T follicular helper cell (primary cell): ENCODE results near the gene CDK7.
"Not testable (repeated sequence)": the region's sequence is repeated elsewhere in the genome, so short reads cannot be mapped to it uniquely, and the experiment has no call there.

Experiments
- DNase-seq: peaks from one replicate; pipeline ENCODE4 v3.0.0-alpha.2; 2020; ENCODE audit warnings: low read depth
- total RNA-seq, 2 experiments: gene quantifications; one replicate each; lab custom pipeline; 2026; lab: John Stamatoyannopoulos, UW

CDK7 gene
- 27.1 to 71.3 reads per million in 2 experiments for total RNA-seq

DNA sequence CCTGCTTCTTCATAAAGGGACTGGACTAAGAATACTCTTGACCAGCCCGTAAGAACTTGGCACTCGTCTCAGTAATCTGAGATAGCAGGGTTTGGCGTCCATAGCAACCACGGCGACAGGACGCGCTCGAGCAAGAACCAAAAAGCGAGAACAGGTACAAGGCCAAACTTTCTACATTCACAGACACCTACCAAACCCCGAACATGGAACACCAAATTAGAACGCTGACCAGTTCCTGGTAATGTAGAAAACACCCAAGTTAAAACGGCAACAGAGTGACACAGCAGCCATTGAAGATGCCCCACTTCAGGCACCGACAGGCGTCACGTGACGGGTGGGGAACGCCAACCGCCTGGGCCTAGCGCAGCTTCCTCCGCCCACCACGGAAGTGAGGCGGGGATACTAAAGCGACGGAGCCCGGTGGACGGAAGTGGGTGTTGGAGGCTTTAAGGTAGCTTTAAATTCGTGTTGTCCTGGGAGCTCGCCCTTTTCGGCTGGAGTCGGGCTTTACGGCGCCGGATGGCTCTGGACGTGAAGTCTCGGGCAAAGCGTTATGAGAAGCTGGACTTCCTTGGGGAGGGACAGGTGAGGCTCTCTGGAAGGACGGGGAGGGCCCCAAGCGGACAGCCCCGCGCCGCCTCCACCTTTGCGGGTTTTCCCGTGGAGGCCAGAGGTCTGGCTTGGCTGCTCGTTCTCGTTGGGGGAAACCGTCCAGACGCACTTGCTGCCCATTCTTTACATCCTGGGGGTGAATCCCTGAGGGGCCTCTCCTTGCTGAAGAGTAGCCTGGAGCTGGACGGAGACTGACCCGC is at the start of gene CDK7:
CDK7 (plus strand) TSS at position 430 of the 812 bp plus-strand sequence; CDS start at position 520, 90 bp downstream.
- DNase-seq = peak; percentile 88

DNA sequence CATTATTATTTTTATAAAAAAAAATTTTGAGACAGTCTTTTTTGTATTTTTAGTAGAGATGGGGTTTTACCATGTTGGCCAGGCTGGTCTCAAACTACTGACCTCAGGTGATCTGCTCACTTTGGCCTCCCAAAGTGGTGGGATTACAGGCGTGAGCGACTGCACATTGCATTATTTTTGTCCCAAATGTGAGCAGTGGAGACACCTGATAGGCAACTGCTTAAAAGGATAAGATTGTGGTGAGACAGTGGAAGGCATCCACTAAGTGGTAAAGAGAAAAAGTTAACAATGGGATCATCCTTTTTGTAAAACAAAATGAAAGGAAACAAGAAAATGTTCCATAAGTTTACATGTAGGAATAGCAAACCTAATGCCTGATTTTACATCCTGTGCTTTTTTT is 47.3 kb upstream of the CDK7 start:
- DNase-seq = no peak

DNA sequence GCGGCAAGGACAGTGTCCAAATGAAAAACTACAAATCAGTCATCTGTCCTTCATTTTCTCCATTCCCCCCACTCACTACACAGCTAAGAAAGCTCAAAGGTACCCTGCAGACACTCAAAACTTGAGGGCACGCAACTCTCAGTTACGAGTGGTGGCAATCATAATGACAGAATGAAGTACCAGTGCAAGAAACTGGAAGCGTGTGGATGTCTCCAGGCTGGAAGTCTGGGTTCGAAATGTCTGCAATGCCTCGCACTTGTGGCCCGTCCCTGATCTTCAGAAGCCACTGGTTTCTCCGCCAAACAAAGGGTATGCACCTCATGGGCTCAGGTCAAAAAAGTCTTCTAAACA is 45.9 kb upstream of the CDK7 start:
- DNase-seq = no peak

DNA sequence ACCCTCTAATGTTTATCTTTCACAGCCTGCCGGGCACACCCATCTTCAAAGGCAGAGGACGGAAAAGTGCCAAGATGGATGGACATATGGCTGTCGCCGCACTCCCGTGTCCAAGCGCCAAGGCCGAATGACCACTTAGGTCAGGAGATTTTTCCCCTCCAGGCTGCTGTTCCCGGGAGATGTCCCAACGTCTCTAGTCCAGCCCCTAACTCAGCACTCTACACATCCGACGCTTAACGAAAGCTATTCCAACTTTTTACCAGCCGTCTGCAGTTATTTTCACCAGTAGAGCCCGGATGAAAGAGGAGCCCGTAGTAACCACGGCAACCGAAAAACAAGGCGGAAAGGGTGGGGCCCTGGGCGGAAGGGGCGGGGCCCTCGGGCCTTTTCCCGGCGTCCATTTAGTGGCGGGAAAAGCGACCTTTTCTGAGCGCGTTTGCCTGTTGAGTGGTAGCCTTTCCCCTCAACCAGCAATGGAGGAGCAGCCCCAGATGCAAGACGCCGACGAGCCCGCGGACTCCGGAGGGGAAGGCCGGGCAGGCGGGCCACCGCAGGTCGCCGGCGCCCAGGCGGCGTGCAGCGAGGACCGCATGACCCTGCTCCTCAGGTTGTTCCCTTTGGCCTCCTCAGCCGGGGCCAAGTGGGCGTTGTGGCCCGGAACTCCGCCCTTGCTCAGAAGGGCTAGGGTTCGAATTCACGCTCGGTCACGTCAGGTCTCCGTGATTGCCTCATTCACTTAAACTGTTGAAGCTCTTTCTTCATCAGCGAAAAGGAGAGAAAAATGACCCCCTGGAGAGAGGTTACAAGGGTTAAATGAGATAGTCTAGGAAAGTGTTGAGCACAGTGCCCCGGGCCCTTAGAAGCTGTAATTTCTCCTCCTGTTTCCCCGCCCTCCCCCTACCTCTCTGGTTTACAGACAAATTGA is 45.3 kb upstream of the CDK7 start, which contains the start of gene CENPH:
CENPH (plus strand) TSS at position 422 of the 925 bp plus-strand sequence; CDS start at position 474, 52 bp downstream.
- DNase-seq = peak; percentile 88

DNA sequence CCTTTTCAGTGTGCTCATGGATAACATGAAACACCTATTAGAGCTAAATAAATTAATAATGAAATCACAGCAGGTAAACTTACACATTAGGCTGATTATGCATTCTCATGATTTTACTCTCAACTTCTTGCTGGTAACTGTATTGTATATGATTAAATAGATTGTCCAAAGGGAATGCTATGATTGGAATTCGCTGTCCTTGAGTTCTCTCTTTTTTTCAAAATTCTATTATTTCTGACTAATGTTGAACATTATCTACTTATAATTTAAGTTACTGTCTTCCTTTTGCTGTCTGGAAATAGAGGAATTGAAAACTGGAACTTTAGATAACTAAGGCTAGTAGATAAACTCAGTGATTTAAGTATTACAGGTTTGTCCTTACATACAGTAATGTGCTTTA is 32.2 kb upstream of the CDK7 start:
- DNase-seq = no peak

DNA sequence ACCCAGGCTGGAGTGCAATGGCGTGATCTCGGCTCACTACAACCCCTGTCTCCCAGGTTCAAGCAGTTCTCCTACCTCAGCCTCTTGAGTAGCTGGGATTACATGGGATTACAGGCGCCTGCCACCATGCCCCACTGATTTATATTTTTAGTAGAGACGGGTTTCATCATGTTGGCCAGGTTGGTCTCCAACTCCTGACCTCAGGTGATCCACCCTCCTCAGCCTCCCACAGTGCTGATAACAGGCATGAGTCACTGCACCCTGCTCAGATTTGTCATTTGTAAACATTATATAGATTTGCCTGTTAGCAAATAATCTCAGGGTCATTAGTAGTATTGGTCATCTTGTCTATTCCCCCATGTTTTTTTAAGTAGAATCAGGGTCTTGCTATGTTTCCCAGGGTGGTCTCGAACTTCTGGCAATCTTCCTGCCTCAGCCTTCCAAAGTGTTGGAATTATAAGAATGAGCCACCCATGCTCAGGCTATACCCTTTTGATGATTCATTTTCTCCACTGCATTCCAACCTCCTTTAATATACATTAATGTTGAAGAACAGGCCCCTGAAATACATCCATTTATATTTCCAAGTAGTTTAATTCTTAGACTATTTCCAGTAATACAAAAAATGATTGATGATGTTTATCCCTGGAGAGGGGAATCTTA is 28.0 kb upstream of the CDK7 start:
- no peak for DNase-seq

DNA sequence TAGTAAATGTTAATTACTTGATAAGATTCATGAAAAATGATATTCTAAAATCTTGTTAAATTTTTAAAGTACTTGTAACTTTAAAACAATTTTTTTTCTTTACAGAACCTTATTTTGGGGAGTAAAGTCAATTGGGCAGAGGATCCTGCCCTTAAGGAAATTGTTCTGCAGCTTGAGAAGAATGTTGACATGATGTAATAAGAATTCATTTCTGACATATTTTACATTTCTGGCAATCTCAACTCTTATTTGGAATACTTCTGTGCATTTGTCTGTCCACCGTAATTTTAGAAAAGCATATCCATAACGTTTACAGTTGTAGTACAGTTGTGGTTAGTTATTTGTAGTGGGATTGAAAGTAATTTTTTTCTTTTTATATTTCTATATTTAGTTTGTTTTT is 25.1 kb upstream of the CDK7 start:
- DNase-seq = no peak

DNA sequence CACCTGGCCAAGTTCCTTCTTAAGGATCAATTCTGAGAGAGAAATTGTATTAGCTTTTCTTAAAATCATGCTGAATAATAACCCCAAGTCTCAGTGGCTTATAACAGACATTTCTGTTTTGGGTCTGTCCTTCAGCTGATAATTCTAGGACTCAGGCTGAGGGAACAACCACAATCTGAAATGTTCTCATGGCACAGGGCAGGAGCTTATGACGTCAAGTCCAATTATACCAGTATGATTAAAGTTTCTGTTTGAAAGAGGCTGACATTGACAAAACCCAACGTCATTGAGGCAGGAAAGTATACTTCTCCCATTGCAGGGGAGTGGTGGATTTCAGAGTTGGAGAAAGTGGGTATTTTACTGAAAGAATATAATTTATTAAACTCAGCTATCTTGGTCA is 23.5 kb upstream of the CDK7 start:
- no peak for DNase-seq

DNA sequence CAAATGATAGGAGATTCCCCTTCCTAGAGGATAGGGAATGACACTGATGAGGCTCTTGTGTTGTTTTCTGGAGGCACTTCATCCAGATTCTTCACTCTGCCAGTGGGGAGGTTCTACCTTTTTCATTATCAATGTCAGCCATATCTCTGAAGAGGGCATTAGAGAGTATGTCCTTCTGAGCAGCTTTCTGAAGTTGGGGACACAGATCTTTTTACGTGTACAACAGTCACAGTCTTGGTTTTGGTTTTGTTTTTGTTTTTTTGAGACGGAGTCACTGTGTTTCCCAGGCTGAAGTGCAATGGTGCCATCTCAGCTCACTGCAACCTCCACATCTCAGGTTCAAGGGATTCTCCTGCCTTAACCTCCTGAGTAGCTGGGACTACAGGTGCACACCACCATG is 22.7 kb upstream of the CDK7 start:
- DNase-seq = no peak

DNA sequence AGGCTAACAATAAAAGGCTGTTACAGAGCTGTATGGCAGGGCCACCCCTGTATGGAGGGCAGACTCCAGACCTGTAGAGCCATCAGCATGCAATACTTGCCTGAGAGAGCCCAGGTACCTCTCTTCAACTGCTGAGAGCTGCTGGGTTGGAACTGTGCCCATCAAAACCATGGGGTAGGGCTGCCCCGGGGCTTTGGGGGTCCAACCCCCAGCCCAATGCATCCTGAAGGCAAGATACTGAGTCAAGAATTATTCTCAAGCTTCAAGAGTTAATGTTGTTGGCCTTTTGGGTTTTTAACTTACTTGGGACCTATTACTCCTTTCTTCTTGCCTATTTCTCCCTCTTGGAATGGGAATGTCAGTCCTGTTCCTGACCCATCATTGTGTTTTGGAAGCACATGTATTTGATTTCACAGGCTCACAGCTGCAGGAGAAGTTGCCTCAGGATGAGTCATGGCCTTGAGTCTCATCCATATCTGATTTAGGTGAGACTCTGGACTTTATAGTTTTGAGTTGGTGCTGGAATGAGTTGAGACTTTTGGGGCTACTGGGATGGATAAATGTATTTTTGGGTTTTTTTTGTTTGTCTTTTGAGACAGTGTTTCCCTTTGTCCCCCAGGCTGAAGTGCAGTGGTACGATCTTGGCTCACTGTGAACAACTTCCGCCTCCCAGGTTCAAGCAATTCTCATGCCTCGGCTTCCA is 21.0 kb upstream of the CDK7 start:
- DNase-seq = no peak

DNA sequence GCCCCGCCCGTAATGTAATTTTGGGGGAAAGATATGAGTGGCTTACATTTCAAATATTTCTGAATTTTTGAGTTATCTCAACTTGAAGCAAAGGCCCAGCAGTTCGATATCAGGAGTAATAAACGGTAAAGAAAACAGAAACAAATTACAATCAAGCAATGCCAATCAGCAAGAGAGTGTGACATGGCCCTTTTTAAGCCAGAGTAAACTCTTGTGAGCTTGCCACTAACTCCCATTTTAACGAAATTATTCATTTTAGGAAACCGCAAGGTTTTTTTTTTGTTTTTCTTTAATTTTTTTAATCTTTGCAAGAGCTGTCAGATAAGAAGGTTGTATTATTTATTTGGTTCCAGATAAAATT is 17.6 kb upstream of the CDK7 start:
- DNase-seq = no peak

DNA sequence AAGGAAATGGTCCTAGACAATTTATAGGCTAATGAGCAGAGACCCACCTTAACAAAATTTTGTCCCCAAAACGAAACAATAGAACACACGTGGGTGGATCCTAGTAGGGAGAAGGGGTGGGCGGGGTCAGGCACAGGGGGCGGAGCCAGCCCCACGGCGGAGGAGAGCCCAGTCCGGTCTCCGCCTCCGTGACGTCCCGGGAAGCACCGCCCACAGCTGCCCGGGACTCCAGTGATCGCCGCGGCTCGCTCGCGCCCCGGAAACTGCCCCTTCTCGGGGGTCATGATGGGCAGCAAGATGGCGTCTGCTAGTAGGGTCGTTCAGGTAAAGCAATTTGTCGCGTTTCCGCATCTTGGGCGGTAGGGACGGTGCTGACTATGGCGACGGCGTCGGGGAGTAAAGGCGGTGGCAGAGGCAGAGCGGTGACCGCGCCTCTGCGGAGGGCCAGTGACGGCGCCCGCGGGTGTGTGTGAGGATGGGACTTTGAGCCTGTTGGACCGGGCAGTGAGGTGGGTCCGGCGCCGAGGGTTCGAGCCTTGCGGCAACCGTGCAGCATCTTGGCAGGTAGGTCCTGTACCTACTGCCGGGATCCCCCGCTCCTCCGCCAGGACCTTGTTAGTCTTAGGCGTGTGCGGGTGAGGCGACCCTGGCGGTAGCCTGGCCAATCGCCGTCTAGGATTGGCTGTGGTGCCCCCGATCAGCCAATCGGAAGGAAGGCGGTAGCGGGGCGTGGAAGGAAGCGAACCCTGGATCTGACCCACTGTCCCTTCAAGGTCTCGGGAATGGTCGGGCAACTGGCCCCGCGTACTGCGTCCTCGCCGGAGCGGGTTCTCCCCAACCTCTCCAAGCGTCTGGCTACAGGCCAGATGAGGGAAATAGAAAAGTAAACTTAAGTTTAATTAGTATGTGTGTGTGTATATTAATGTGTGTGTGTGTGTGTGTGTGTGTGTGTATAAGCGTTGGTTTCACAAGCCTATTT is 16.8 kb upstream of the CDK7 start:
- DNase-seq = peak; percentile 93

DNA sequence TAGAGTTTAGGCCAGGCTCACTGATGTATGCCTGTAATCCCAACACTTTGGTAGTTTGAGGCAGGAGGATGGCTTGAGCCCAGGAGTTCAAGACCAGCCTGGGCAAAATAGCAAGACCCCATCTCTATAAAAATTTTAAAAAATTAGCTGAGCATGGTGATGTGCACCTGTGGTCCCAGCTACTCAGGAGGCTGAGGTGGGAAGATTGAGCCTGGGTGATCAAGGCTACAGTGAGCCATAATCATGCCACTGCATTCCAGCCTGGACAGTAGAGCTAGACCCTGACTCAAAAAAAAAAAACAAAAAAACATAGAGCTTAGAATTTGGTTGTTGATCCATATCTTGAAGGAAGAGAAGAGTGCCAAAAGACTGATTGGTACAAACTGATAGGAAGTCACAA is 14.7 kb upstream of the CDK7 start:
- no peak for DNase-seq

DNA sequence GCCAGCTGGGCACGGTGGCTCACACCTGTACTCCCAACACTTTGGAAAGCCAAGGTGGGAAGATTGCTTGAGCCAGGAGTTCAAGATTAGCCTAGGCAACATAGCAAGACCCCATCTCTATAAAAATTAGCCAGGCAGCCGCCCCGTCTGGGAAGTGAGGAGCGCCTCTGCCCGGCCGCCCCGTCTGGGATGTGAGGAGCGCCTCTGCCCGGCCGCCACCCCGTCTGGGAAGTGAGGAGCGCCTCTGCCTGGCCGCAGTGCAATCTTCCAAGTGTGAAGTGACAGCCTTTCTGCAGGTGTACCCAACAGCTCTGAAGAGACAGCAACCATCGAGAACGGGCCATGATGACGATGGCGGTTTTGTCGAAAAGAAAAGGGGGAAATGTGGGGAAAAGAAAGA is 14.3 kb upstream of the CDK7 start:
- DNase-seq = not testable (repeated sequence)

DNA sequence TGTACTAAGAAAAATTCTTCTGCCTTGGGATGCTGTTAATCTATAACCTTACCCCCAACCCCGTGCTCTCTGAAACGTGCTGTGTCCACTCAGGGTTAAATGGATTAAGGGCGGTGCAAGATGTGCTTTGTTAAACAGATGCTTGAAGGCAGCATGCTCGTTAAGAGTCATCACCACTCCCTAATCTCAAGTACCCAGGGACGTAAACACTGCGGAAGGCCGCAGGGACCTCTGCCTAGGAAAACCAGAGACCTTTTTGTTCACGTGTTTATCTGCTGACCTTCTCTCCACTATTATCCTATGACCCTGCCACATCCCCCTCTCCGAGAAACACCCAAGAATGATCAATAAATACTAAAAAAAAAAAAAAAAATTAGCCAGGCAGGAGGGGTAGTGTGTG is 13.9 kb upstream of the CDK7 start:
- DNase-seq = not testable (repeated sequence)

DNA sequence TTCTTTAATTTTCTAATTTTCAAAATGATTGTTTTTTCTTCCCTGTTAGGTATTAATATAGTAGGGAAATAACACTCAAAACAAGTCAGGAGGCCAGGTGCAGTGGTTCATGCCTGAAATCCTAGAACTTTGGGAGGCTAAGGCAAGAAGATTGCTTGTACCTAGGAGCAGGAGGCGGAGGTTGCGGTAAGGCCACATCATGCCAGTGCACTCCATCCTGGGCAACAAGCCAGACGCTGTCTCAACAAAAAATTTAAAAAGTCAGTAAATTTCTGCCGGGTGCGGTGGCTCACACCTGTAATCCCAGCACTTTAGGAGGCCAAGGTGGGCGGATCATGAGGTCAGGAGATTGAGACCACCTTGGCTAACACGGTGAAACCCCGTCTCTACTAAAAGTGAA is 10.2 kb upstream of the CDK7 start:
- DNase-seq = no peak

DNA sequence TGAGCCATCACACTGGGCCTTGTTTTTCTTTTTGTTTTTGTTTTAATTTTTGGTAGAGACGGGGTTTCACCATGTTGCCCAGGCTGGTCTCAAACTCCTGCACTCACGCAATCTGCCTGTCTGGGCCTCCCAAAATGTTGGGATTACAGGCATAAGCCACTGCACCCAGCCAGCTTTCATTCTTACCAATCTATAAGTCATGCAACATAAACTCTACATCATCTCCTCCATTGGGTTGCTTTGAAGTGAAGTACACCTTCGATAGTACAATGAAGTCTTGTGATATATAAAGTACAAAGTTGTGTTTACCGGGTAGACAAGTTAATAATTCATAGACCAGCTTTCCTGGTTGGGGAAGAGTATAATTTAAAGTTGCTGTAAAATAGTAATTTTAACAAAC is 8.8 kb upstream of the CDK7 start:
- DNase-seq = no peak

DNA sequence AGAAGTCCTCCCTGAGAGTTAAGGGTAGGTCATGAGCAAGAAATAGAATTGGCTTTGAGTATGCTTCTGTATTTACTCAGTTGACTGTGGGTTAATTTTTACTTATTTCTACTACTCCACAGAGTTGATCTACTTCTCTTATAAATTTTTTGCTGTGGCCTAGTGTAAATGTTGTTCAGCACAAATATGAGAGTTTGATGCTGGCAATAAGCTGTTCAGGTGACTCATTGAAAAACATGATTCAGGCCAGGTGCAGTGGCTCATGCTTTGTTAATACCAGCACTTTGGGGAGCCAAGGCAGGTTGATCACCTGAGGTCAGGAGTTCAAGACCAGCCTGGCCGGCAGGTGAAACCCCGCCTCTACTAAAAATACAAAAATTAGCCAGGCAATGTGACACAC is 4.5 kb upstream of the CDK7 start:
- DNase-seq = no peak

DNA sequence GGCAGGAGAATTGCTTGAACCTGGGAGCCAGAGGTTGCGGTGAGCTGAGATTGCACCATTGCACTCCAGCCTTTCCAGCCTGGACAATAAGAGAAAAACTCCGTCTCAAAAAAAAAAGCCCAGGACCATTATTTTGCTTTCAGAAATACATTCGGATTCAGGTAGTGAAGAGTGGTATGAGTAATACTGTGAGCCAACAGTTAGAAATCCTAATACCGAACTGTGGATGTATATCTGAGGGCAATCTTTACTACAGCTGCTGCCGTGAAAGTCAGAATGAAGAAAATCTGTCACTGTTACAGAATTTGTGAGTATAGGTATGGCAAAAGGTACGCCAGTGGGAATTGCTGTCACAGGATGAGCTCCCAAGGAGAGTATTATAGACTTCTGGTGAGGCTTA is 3.4 kb upstream of the CDK7 start:
- no peak for DNase-seq

DNA sequence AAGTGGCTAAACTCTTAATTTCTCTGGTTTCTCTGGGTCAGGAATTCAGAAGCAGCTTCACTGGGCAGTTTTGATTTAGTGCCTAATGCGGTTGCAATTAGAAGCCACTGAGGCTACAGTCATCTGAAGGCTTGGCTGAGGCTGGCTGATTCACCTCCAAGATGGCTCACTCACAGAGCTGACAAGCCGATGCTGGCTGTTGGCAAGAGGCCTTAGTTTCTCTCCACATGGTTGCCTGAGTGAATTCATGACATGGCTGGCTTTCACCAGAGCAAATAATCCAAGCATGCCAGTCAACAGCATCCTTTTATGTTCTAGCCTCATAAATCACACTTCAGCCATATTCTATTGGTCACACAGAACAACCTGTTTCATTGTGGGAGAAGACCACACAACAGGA is 2.8 kb upstream of the CDK7 start:
- DNase-seq = no peak

DNA sequence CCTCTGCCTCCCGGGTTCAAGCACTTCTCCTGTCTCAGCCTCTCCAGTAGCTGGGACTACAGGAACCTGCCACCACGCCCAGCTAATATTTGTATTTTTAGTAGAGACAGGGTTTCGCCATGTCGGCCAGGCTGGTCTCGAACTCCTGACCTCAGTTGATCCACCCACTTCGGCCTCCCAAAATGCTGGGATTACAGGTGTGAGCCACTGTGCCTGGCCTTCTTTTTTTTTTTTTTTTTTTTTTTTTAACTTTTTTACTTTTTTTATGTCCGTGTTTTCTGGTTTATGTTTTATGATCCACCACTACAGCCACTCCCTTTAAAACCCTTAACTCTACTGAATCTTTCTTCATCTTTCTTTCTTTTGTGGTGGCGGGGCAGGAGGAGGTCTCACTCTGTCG is 2.0 kb downstream of the CDK7 start:
- DNase-seq = not testable (repeated sequence)
